B cell (primary cell): ENCODE data around the gene MAP7D2. TPM values are rescaled to one million over a fixed set of nuclear protein-coding genes. Genes with fewer than 3 reads are reported as not detected.
"Not testable (repeated sequence)": the region's sequence is repeated elsewhere in the genome, so short reads cannot be mapped to it uniquely, and the experiment has no call there.

Experiments
- ATAC-seq: fragments of 200-7000 bp; cut with Tn5 transposase; one replicate; pipeline ENCODE4 v1.10.0; 2021; ENCODE audit warnings: low read depth, mild to moderate bottlenecking, moderate number of reproducible peaks, moderate library complexity
- CTCF ChIA-PET: fragments of 350-600 bp; sonication (Branson Sonifier 250); formaldehyde crosslinking; loops from one replicate; lab custom pipeline; 2021; ENCODE audit warnings: antibody characterized with exemption, inconsistent platforms; lab: Charles Lee
- POLR2A ChIA-PET: fragments of 350-600 bp; sonication (Branson Sonifier 250); formaldehyde crosslinking; loops from one replicate; lab custom pipeline; 2021; ENCODE audit warnings: antibody characterized with exemption; lab: Charles Lee
- DNase-seq: peaks from one replicate; pipeline ENCODE4 v3.0.0; 2013
- H2AFZ ChIP-seq: 2 replicates; pipeline ENCODE4 v1.6.1; 2012; ENCODE audit warnings: mild to moderate bottlenecking, low read depth, low read length; ENCODE audit not compliant: insufficient read depth, poor library complexity, severe bottlenecking
- H3K27ac ChIP-seq, 2 donors: 1 replicate in 1 of 2; 2 replicates in 1 of 2; pipeline ENCODE4 v1.5.1; 2012 to 2013; ENCODE audit warnings: low read length in 2 of 2, mild to moderate bottlenecking in 2 of 2, moderate library complexity in 1 of 2
- H3K27me3 ChIP-seq, 4 experiments: fragments of 200-600 bp in 1 of 4; sonication (generic) in 1 of 4; replicated peaks in 1 of 4; 1 replicate in 2 of 4; 2 replicates in 2 of 4; pipeline versions ENCODE4 v1.6.1 to v1.7.0; 2013 to 2016; ENCODE audit warnings: low read length in 3 of 4, mild to moderate bottlenecking in 2 of 4, mixed read lengths in 1 of 4, moderate library complexity in 1 of 4; ENCODE audit not compliant: insufficient read depth in 4 of 4, control insufficient read depth in 3 of 4; ENCODE audit errors: control extremely low read depth in 1 of 4
- H3K36me3 ChIP-seq, 2 experiments: replicated peaks in 1 of 2; 1 replicate in 1 of 2; 2 replicates in 1 of 2; pipeline versions ENCODE4 v1.6.1 to v1.7.1; 2013; ENCODE audit warnings: low read length in 1 of 2; ENCODE audit not compliant: insufficient read depth in 2 of 2, control insufficient read depth in 1 of 2; ENCODE audit errors: control extremely low read depth in 1 of 2, extremely low read depth in 1 of 2
- H3K4me1 ChIP-seq, 2 donors: fragments of 200-600 bp in 1 of 2; sonication (generic) in 1 of 2; 1 replicate in 1 of 2; 2 replicates in 1 of 2; pipeline versions ENCODE4 v1.5.1 to v1.6.1; 2013 to 2017; ENCODE audit warnings: low read length in 2 of 2; ENCODE audit not compliant: control insufficient read depth in 2 of 2, insufficient read depth in 2 of 2
- H3K4me2 ChIP-seq: replicated peaks from 2 replicates; pipeline ENCODE3; 2012; ENCODE audit warnings: mild to moderate bottlenecking, low read depth, low read length; ENCODE audit not compliant: poor library complexity, severe bottlenecking
- H3K4me3 ChIP-seq, 5 experiments: fragments of 200-600 bp in 1 of 5; sonication (generic) in 1 of 5; 1 replicate in 3 of 5; 2 replicates in 2 of 5; pipeline versions ENCODE4 v1.5.1 to v1.7.0; 2011 to 2016; ENCODE audit warnings: low read length in 4 of 5, mild to moderate bottlenecking in 4 of 5, low read depth in 2 of 5, control low read depth in 1 of 5, moderate library complexity in 1 of 5; ENCODE audit not compliant: insufficient read depth in 1 of 5; ENCODE audit errors: control extremely low read depth in 1 of 5, extremely low read depth in 1 of 5
- H3K79me2 ChIP-seq: fragments of 200-600 bp; sonication (generic); one replicate; pipeline ENCODE4 v1.6.0; 2016; ENCODE audit warnings: low read length; ENCODE audit not compliant: control insufficient read depth, insufficient read depth
- H3K9ac ChIP-seq: fragments of 200-600 bp; sonication (generic); 2 replicates; pipeline ENCODE4 v1.6.1; 2017; ENCODE audit warnings: mild to moderate bottlenecking, low read length, moderate library complexity
- H3K9me3 ChIP-seq, 3 donors: one replicate each; pipeline versions ENCODE4 v1.6.1 to v1.7.1; 2013; ENCODE audit warnings: low read length in 2 of 3; ENCODE audit not compliant: control insufficient read depth in 2 of 3, insufficient read depth in 1 of 3; ENCODE audit errors: control extremely low read depth in 1 of 3
- H4K20me1 ChIP-seq: 2 replicates; pipeline ENCODE4 v1.6.0; 2012; ENCODE audit warnings: mild to moderate bottlenecking, low read length; ENCODE audit not compliant: insufficient read depth, control insufficient read depth, poor library complexity, severe bottlenecking
- H3K27ac Mint-ChIP-seq: one replicate; pipeline ENCODE4 v1.8.0; 2021; ENCODE audit warnings: mixed read lengths
- H3K27me3 Mint-ChIP-seq: one replicate; pipeline ENCODE4 v1.8.0; 2021; ENCODE audit warnings: mixed read lengths
- H3K4me1 Mint-ChIP-seq: one replicate; pipeline ENCODE4 v1.8.0; 2021; ENCODE audit warnings: mixed read lengths
- H3K4me3 Mint-ChIP-seq: one replicate; pipeline ENCODE4 v1.8.0; 2021; ENCODE audit warnings: mixed read lengths
- H3K9me3 Mint-ChIP-seq: one replicate; pipeline ENCODE4 v1.8.0; 2022; ENCODE audit warnings: mixed read lengths; ENCODE audit not compliant: insufficient read depth
- CTCF ChIP-seq: fragments of 200-600 bp; IDR thresholded peaks from one replicate; pipeline ENCODE4 v1.8.0; 2022; ENCODE audit warnings: antibody characterized with exemption, mild to moderate bottlenecking
- EZH2 ChIP-seq: IDR thresholded peaks from 2 replicates; pipeline ENCODE4 v1.6.1; 2012; ENCODE audit warnings: borderline replicate concordance, low read depth, mild to moderate bottlenecking, moderate library complexity, low read length; ENCODE audit not compliant: insufficient read depth, poor library complexity, severe bottlenecking
- WGBS: methylation state at CpG from one replicate; pipeline ENCODE4 v1.1.5; 2013; ENCODE audit warnings: missing lambda C conversion rate; ENCODE audit not compliant: insufficient coverage; 5-methylcytosine and 5-hydroxymethylcytosine counted together
- intact Hi-C: fragments of 100-400 bp; cut with micrococcal nuclease; formaldehyde crosslinking; loops from one replicate; pipeline ENCODE4 v1.10.0; 2022
- polyA minus RNA-seq: library from RNA; depleted of rRNA, polyadenylated mRNA; stranded (reverse); fragments of >200 nt; gene quantifications from 2 replicates; pipeline ENCODE4 v1.2.3, GENCODE V29; 2012
- polyA plus RNA-seq: library from polyadenylated mRNA; depleted of rRNA; stranded (reverse); fragments of >200 nt; gene quantifications from 2 replicates; pipeline ENCODE4 v1.2.3, GENCODE V29; 2012
- total RNA-seq, 2 donors: library from RNA; stranded (reverse); fragments of 120-200 nt in 1 of 2; gene quantifications; 1 replicate in 1 of 2; 2 replicates in 1 of 2; pipeline versions ENCODE4 v1.2.3 to v1.2.4, GENCODE V29; 2013 to 2022

Gene MAP7D2
- total RNA-seq (0.12 TPM in 1 of 2 replicates, not detected in the other), polyA plus RNA-seq (0.54 and 1.6 TPM in 2 replicates), polyA minus RNA-seq (1.0 and 1.1 TPM in 2 replicates)
- total RNA-seq (2013): 0.02 TPM

GRCh38 chrX:20116577-20117240 is at the start of gene MAP7D2:
MAP7D2 (minus strand) TSS chrX:20116907; CDS start chrX:20116879, 28 bp downstream.
- peak within 1 kb of the TSS; percentile 55 for H3K4me2 ChIP-seq
- H3K27ac ChIP-seq: no peak within 1 kb of the TSS
- H3K9ac ChIP-seq: no peak within 1 kb of the TSS
- no peaks in the 10 kb centered on the region for H3K79me2 ChIP-seq
- ChIA-PET CTCF (no interaction called here), POLR2A (no interaction called here)
- Mint-ChIP-seq H3K27ac (no peak within 1 kb of the TSS), H3K4me1 (no peaks in the 10 kb centered on the region), H3K27me3 (peaks cover 16% of the 10 kb centered on the region), H3K9me3 (no peaks in the 10 kb centered on the region), H3K4me3 (no peak within 1 kb of the TSS)
- ATAC-seq (no peak), DNase-seq (no peak)
- TF ChIP-seq EZH2 (no peak), CTCF (no peak)
- intact Hi-C loops: no loop called here
- no peak within 1 kb of the TSS for H3K4me3 ChIP-seq
- peaks cover 0 to 6% of the 10 kb centered on the region in 2 donors for H3K4me1 ChIP-seq
- no peaks in the 10 kb centered on the region for H4K20me1 ChIP-seq
- H3K27me3 ChIP-seq: peaks cover 0 to 12% (median 4%) of the 10 kb centered on the region in 4 experiments
- H2AFZ ChIP-seq: no peak within 1 kb of the TSS
- no peaks in the 10 kb centered on the region for H3K36me3 ChIP-seq
- WGBS: 23% methylated on average over 86 of the region's 91 CpGs
- H3K9me3 ChIP-seq: peaks cover 0 to 3% (median 0%) of the 10 kb centered on the region in 3 donors

- H3K4me1 Mint-ChIP-seq, ATAC-seq, H3K9ac ChIP-seq, H4K20me1 ChIP-seq, H3K27ac ChIP-seq, intact Hi-C loops, H3K4me3 Mint-ChIP-seq, CTCF ChIA-PET, H3K4me3 ChIP-seq, H3K27me3 Mint-ChIP-seq, POLR2A ChIA-PET, H3K4me2 ChIP-seq, DNase-seq, H3K4me1 ChIP-seq, H3K79me2 ChIP-seq, H3K9me3 ChIP-seq, H2AFZ ChIP-seq, H3K9me3 Mint-ChIP-seq, H3K27ac Mint-ChIP-seq, H3K27me3 ChIP-seq: not testable (repeated sequence)
- H3K36me3 ChIP-seq: peaks cover 3 to 33% of the 10 kb centered on the region in 2 experiments
Measured at GRCh38 chrX:20162516-20162915, 45.8 kb upstream of the MAP7D2 start.
